ENCODE measurements around the gene ESF1.
A peak's percentile ranks its signal among the peaks of the same experiment; 100 is the strongest.
"Not testable (repeated sequence)": the region's sequence is repeated elsewhere in the genome, so short reads cannot be mapped to it uniquely, and the experiment has no call there.

ESF1 gene

DNA sequence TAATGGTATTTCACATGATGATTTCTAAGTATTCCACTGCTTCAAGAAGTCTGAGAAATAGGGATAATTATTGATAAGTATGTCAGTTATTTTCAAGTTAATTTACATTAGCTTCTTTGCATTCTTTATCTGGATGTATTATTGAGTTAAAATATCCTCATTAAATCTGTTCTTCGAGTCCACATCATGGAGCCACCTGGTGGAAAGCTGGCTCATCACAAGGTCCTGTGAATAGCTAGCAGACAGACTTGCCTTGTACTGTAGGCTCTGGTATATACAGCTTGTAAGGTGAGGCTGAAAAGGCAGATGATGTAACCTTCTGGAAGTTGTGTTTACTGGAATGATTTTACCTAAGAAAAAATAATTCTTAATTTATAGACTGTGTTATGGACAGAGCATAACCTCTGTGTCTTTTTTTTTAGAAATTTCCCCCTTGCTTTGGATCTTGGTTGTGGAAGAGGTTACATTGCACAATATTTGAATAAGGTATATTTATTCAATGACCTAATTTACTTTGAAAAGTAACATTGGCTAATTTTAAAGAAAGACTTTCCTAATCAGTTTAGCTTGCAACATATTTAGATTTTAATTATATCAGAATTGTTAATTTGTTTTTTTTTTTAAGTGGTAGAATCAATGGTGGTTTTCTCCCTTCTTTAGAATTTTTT lies 3.6 kb upstream of the ESF1 start:
- DNase-seq (ENCODE audit: low read depth in 4 of 4, low spot score in 1 of 4), result peak in 1 of 4 experiments; percentile 4

DNA sequence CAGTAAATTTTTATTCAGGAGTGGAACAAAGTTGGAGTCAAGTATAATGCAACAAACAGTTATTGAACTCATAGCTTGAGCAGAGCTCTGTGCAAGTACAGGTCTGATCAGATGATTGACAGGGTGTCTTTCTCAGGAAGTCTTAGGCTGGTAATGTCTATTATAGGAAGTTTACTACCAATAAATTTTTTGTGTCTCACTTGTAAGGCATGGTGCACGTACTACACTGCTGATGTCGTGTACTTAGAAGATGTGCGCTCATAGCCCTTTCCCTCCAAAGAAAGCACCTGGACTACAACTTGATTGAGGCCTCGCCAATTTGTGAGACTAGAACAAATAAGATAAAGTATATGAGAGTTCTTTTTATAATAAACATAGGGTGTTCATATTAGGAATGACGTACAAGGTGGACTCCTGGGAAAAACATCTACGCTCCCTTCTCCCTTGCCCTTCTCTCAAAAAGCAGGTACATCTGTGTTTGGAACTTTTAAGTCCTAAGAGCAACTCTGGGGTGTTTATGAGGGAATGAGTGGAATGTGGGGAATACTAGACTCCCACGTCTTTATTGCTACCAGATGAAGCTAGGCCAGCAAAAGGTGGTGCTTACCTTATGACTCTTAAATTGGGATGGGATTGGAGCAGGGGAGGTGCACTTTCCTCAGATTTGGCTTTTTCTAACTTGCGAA lies 1.6 kb upstream of the ESF1 start:
- no peak for DNase-seq (ENCODE audit: low read depth in 4 of 4, low spot score in 1 of 4)

DNA sequence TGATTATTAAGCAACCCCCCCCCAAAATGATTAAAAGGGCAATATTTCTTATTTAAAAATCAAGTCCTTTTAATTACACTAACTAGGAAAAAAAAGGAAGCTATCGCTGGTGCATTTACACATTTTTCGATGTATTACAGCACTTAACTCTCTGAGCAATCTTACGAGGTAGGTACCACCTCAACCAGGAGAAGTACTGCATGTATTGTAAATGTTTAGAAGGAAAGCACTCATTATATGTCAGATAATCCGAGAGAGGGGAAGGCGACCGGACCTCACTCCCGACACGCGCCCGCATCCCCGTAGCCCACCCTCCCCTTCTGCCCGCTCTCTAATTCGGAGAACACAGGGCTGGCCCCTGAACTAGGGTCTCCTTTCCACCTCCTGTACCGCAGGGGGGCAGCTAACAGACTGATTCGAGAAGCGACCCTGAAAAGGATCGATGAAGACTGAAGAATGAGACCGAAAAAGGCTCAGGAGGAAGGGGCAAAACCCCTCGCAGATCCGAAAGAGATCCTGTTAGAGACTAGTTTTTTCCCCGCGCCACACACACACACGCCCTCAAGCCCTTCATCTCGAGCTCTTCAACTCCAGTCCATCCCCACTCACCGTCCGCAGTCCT lies 337 bp downstream of the ESF1 start:
- DNase-seq (ENCODE audit: low read depth in 4 of 4, low spot score in 1 of 4), result no peak

DNA sequence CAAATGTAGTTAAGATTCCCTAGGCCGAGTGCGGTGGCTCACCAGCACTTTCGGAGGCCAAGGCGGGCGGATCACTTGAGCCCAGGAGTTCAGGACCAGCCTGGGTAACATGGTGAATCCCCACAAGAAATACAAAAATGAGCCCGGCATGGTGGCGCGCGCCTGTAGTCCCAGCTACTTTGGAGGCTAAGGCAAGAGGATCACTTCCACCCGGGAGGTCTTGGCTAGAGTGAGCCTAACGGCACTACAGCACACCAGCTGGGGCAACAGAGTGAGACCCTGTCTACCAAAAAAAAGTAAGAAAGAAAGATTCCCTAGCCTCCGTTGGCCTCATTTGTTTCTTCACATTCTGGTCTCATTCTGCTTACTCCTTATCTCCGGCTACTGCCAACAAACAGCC lies 1.2 kb downstream of the ESF1 start:
- DNase-seq (ENCODE audit: low read depth in 4 of 4, low spot score in 1 of 4), result no peak

DNA sequence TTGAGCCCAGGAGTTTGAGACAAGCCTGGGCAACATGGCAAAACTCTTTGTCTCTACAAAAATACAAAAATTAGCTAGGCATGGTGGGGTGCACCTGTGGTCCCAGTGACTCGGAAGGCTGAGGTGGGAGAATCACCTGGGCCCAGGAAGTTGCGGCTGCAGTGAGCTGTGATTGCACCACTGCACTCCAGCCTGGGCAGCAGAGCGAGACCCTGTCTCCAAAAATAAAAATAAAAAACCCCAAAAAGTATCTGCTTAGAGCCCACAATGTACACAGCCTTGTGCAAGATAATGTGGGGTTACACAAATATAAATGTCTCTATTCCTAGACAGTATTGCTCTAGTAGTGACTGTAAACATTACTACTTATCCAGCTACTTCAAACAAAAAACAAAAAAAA lies 5.9 kb downstream of the ESF1 start:
- DNase-seq (ENCODE audit: low read depth in 4 of 4, low spot score in 1 of 4), result no peak

DNA sequence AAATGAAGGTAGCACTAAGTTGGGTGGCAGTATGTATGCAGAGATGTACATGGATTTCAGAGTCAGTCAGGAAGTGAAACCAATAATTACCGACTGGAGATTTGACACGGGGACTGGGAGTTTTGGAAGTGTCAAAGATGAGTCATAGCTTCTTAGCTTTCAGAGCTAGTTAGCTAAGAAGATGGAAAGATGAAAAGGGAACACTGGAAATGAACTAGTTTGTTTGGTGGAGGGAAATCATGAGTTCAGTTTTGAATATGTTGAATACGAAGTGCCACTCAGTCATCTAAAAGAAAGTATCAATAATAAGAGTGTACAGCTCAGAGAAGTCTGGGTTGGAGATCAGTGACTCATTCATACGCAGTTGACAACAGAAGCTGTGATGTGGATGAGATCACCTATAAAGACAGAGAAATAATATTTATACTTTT lies 7.5 kb downstream of the ESF1 start:
- no peak for DNase-seq (ENCODE audit: low read depth in 4 of 4, low spot score in 1 of 4)

DNA sequence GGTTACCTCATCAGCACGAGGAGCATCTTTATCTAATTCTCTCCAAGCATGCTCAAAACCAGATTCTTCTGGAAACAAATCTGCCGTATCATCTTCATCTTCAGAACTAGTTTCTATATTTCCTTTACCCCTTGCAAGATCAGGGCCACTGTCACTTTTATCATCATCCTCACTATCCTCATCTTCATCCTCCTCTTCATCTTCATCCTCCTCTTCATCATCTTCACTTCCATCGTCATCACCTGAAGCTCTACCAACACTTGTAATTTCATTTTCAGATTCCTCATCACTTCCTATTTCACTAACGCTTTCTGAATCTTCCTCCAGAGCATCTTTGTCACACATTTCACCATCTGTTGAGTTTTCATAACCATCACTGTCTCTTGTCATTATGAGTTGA lies 8.9 kb downstream of the ESF1 start:
- DNase-seq (ENCODE audit: low read depth in 4 of 4, low spot score in 1 of 4), result no peak

DNA sequence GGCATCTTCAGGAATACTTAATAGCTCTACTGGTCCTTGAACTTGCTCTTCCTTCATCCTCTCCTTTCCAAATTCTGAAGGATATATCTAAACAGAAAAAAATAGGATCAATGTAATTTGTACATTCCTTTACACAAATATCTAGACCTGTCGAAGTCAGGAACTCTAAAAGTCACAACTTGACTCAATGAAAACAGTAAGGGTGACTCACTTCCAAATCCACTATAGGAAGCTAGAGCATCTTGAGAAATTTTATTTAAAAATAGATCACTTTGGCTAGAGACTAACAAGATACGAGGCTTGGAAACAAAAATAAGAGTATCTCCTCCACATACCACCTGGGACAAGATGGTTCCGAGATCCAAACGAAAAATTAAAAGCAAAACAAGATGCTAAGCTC lies 12.2 kb downstream of the ESF1 start:
- no peak for DNase-seq (ENCODE audit: low read depth in 4 of 4, low spot score in 1 of 4)

DNA sequence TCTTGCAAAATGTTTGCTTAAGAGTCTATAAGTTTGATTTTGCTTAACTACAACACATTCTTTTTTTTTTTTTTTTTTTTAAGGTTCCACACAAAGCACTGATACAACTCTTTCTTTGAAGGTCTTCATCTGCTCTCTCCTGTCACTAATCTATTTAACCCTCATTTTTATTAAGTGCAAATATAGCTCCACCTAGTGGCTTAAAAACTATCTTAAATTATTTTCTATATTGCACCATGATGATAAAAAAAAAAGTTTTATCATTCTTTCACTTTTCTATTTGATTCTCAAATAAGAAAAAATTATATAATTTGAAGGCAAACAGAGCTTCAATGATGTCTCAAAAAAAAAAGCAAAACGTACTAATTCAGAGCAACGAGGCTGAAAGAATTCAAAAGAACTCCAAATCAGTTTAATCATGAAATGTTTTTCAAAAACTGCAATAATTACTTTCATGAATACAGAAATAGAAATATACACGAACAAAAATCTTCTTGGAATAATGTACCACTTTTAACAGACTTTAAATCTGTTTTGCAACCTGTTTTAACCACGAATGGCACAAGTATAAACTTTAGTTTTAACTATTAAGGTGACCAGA lies 12.8 kb downstream of the ESF1 start:
- no peak for DNase-seq (ENCODE audit: low read depth in 4 of 4, low spot score in 1 of 4)

DNA sequence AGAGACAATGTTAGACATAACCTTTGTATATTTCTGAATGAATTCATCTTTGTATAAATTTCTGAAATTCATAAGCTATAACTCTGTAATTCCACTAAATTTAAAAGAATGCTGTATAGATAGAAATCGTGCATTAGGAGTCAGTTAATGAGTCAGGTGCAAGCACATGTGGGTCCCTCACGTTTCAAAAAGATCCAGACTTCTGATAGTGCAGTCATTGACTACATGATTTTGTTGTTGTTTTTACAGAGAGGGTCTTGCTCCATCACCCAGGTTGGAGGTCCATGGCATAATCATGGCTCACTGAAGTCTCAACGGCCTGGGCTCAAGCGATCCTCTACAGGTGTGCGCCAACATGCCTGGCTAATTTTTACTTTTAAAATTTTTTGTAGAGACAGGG lies 14.6 kb downstream of the ESF1 start:
- no peak for DNase-seq (ENCODE audit: low read depth in 4 of 4, low spot score in 1 of 4)

DNA sequence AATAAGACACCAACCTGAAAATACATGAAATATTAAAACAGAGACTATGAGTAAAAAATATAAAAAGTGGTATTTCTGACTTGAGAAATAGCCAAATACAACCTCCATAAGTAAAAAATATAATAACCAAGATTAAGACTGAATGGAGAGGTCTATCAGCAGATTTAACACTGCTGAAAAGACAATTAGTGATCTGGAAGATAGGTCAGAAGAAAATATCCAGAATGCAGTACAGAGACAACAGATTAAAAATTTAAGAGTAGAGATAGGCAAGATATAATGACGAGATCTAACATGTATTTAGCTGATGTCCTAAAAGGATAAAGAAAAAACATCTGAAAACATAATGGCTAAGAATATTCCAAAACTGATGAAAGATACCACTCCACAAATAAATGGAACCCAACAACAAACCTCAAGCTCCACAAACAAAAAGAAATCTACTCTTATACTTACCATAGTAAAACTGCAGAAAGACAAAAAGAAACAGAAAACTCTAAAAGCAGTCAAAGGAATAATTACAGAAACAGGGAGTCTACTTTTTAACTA lies 18.8 kb downstream of the ESF1 start:
- DNase-seq (ENCODE audit: low read depth in 4 of 4, low spot score in 1 of 4), result no peak

DNA sequence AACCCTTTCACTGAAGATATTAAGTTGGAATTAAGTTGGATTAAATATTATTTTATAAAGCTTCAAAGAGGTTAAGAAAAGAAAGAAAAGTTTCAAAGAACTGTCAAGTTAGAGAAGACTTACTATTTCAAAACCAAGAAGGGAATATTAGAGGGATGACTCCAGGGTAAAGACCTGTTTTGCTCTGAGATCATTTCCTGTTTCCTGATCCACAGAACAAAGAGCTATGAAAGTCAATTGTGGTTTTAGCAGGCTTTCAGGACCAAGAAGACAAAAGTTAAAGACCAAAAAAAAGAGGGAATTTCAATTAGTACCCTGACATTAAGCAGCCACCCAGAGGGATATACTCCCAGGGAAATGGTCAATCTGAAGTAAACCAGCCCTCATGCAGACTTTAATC lies 19.4 kb downstream of the ESF1 start:
- DNase-seq (ENCODE audit: low read depth in 4 of 4, low spot score in 1 of 4), result no peak

DNA sequence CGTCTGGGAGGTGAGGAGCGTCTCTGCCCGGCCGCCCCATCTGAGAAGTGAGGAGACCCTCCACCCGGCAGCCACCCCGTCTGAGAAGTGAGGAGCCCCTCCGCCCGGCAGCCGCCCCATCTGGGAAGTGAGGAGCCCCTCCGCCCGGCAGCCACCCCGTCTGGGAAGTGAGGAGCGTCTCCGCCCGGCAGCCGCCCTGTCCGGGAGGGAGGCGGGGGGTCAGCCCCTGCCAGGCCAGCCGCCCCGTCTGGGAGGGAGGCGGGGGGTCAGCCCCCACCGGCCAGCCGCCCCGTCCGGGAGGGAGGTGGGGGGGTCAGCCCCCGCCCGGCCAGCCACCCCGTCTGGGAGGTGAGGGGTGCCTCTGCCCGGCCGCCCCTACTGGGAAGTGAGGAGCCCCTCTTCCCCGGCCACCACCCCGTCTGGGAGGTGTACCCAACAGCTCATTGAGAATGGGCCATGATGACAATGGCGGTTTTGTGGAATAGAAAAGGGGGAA lies 24.2 kb downstream of the ESF1 start:
- not testable (repeated sequence) for DNase-seq (ENCODE audit: low read depth in 4 of 4, low spot score in 1 of 4)

DNA sequence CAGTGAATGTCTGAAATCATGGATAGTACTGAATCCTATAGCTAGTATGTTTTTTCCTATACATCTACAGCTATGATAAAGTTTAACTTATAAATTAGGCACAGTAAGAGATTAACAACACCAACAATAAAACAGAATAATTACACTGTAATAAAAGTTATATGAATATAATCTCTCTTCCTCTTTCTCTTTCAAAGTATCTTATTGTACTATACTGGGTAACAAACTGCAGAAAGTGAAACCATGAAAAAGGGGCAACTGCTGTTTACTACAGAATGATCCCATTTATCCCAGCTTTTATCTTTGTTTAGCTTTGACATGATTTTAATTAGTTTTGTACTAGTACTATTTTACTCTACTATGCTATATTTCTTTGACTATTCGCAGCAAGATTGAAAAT lies 25.8 kb downstream of the ESF1 start:
- DNase-seq (ENCODE audit: low read depth in 4 of 4, low spot score in 1 of 4), result no peak

DNA sequence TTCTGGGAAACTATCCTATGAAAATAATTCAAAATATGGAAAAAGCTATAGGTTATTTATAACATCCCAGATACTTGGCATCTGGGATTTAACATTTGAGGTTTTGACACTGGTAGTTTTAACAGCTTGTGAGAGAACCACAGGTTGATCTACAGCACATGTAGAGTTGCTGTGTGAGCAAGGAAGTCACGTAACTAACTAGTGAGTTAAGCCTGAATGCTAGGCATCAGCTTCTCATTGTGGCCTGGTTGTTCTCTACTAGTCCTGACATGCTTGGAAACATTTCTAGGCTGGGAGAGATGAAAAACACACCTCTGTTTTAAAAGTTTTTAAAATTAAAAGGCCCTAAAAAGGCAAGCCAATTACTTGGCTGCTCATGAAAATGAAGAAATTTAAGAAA lies 28.2 kb downstream of the ESF1 start:
- DNase-seq (ENCODE audit: low read depth in 4 of 4, low spot score in 1 of 4), result no peak

DNA sequence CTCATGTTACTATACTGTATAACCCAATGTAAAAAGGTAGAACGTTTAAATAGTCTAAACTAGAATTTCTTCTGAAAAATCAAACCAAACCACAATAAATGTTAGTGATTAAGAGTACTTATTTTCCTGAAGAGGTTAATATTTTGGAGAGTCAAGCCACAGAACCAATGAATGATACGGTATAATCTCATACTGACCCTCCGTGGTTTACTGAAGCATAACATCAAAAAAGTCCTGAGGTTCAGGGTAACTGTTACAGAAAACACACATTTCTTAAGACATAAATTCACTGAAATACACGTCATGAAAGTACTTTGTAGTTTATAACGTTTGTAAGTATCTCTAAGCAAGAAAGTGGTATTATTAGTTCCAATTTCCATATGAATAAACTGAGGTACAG lies 28.9 kb downstream of the ESF1 start:
- DNase-seq (ENCODE audit: low read depth in 4 of 4, low spot score in 1 of 4), result no peak

DNA sequence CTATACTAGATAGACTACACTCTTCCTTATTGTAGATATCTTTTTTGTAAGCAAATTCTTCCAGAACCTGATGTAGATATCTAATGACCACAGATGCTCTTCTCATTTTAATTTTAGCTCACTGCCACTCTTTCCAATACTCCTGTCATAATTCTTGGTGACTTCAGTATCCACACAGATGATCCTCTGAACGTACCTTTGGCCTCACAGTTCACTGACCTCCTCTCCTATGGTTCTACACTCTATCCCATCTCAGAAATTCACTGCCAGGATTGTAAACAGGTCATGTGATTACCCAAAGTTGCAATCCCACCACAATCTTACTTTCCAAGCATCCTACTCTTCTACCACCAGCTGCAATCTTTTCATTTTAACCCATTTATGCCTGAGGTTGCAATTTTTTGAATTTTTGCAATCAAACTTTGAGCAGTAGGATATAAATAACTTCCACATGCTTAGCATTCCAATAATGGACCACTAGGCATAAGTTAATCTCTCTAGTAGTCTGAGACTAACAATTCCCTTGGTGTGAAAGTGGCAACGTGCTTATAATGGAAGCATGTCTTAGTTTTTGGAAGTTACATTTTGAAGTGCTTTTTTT lies 31.2 kb downstream of the ESF1 start:
- no peak for DNase-seq (ENCODE audit: low read depth in 4 of 4, low spot score in 1 of 4)

DNA sequence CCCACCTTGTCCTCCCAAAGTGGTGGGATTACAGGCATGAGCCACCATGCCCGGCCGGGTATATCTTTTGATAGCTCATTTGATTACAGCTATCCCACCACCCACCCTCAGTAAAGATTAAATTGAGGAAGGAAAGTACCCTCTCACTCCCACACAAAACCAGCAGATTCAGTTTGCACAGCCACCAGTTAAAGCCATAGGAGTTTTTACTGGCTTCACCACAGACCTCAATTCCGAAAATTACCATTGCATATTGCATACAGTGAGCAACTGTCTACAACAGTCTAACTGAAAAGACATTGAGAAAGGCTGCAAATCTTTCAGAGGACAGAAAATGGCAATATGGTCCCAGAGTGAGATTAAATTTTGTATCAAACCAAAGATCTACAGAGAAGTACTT lies 34.9 kb downstream of the ESF1 start:
- no peak for DNase-seq (ENCODE audit: low read depth in 4 of 4, low spot score in 1 of 4)

DNA sequence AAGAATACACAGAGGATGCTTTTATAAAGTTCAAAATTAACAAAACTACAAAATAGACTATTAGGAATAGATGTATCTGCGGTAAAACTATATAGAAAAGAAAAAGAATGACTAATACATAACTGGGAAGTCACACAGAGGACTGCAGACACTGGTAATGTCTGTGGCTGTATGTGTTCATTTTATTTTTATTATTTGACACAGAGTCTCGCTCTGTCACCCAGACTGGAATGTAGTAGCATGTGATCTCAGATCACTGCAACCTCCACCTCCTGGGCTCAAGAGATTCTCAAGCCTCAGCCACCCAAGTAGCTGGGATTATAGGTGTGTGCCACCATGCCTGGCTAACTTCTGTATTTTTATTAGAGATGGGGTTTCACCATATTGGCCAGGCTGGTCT lies 38.9 kb downstream of the ESF1 start:
- DNase-seq (ENCODE audit: low read depth in 4 of 4, low spot score in 1 of 4), result no peak

DNA sequence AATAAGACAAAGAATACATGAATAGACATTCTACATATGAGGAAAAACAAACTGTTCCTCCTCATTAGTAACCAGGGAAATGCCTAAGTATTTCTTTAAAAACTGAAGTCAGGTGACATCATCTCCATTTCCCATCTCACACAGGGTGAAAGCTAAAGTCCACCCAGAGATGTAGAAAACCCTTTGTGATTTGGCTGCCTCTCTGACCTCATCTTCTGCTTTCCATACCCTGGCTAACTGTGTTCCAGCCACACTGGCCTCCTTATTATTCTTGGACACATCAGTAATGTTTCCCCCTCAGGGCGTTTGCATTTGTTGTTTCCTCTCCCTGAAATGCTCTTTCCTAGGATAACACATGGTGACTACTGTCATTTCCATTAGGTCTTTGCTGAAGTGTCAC lies 40.4 kb downstream of the ESF1 start:
- no peak for DNase-seq (ENCODE audit: low read depth in 4 of 4, low spot score in 1 of 4)

DNA sequence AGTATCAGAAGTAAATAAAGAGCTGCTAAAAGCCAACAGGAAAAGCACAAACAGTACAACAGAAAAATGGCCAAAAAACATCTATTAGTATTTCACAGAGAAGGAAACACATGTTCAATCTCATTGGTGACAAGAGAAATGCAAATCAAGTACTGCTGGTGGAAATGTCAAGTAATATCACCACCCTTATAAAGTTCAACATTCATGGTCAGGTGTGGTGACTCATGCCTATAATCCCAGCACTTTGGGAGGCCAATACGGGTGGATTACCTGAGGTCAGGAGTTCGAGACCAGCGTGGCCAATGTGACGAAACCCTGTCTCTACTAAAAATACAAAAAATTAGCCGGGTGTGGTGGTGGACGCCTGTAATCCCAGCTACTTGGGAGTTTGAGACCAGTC lies 42.8 kb downstream of the ESF1 start:
- DNase-seq (ENCODE audit: low read depth in 4 of 4, low spot score in 1 of 4), result no peak
